Vagina (tissue), 2 donors: Measurements from ENCODE around the gene PALLD. TPM values are rescaled to one million over a fixed set of nuclear protein-coding genes. Genes with fewer than 3 reads are reported as not detected.

ENCODE experiments used
- DNase-seq, 2 donors: peaks; one replicate each; pipeline ENCODE4 v3.0.0-alpha.2; 2017; ENCODE audit errors: extremely low spot score in 2 of 2
- H3K27ac ChIP-seq: fragments of 200-600 bp; sonication (generic); one replicate; pipeline ENCODE4 v1.5.1; 2019
- H3K27me3 ChIP-seq: fragments of 200-600 bp; sonication (generic); one replicate; pipeline ENCODE4 v1.5.1; 2019
- H3K36me3 ChIP-seq, 2 donors: fragments of 200-600 bp; sonication (generic); one replicate each; pipeline ENCODE4 v1.5.1; 2017 to 2019
- H3K4me1 ChIP-seq: fragments of 200-600 bp; sonication (generic); one replicate; pipeline ENCODE4 v1.5.1; 2019
- H3K4me3 ChIP-seq, 2 donors: fragments of 200-600 bp; sonication (generic); 1 replicate in 1 of 2; 2 replicates in 1 of 2; pipeline ENCODE4 v1.5.1; 2016 to 2019
- H3K9me3 ChIP-seq: fragments of 200-600 bp; sonication (generic); one replicate; pipeline ENCODE4 v1.5.1; 2019
- POLR2A ChIP-seq, 2 donors: fragments of 450-650 bp; IDR thresholded peaks; one replicate each; pipeline ENCODE4 v1.6.1; 2017; ENCODE audit warnings: antibody characterized with exemption in 2 of 2, mild to moderate bottlenecking in 2 of 2, moderate library complexity in 2 of 2
- POLR2AphosphoS5 ChIP-seq, 2 donors: sonication (generic); formaldehyde crosslinking; IDR thresholded peaks; one replicate each; pipeline ENCODE4 v1.9.0; 2017; ENCODE audit warnings: antibody characterized with exemption in 2 of 2, mild to moderate bottlenecking in 2 of 2, low read depth in 1 of 2; ENCODE audit not compliant: insufficient read depth in 1 of 2
- intact Hi-C: fragments of 100-400 bp; cut with DNase I; formaldehyde crosslinking; loops from one replicate; pipeline ENCODE4 v1.15.1; 2023
- total RNA-seq: library from RNA; depleted of rRNA; stranded (reverse); fragments of >200 nt; gene quantifications from one replicate; pipeline ENCODE4 v1.2.3, GENCODE V29; 2016
- TF ChIP-seq, protein P1 (sequence below), 3 experiments: fragments of 450-650 bp in 2 of 3; fragments of 200-600 bp in 1 of 3; sonication (generic) in 1 of 3; IDR thresholded peaks; one replicate each; pipeline ENCODE4 v1.5.1; 2017 to 2019; ENCODE audit warnings: antibody characterized with exemption in 3 of 3, mild to moderate bottlenecking in 2 of 3, moderate library complexity in 2 of 3

Gene PALLD
- total RNA-seq, 1 donor from 2014 or later, result 229 TPM

DNA sequence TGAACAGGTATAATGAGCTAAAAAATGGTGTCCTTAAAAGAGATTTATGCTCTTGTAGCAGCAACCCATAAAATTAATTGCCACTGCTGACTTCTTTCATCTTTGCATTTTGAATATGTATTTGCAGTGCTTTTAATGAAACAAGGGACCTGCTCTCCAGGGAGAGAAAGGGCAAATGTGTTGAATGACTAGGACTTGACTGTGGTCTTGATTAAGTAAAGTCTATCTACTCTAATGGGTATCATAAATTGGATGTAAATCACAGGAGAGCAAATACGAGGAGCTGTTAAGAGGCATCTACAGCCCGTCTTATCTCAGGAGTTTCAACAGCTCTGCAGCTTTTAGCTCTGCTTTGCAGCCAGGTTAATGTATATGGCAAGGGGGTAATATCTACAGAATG lies 216.4 kb downstream of the PALLD start:
- H3K27ac ChIP-seq, result no peak overlapping the region
- peaks cover 38% of the 10 kb centered on the region for H3K4me1 ChIP-seq
- no peaks in the 10 kb centered on the region for H3K36me3 ChIP-seq
- H3K9me3 ChIP-seq, result no peaks in the 10 kb centered on the region
- H3K27me3 ChIP-seq, result no peaks in the 10 kb centered on the region
- TF ChIP-seq, protein P1, sequence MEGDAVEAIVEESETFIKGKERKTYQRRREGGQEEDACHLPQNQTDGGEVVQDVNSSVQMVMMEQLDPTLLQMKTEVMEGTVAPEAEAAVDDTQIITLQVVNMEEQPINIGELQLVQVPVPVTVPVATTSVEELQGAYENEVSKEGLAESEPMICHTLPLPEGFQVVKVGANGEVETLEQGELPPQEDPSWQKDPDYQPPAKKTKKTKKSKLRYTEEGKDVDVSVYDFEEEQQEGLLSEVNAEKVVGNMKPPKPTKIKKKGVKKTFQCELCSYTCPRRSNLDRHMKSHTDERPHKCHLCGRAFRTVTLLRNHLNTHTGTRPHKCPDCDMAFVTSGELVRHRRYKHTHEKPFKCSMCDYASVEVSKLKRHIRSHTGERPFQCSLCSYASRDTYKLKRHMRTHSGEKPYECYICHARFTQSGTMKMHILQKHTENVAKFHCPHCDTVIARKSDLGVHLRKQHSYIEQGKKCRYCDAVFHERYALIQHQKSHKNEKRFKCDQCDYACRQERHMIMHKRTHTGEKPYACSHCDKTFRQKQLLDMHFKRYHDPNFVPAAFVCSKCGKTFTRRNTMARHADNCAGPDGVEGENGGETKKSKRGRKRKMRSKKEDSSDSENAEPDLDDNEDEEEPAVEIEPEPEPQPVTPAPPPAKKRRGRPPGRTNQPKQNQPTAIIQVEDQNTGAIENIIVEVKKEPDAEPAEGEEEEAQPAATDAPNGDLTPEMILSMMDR (IDR thresholded peaks at IDR 0.05), result no peak
- no peak for TF ChIP-seq POLR2AphosphoS5 (IDR thresholded peaks at IDR 0.05; ENCODE audit: insufficient read depth in 1 of 2, low read depth in 1 of 2)
- TF ChIP-seq POLR2A (IDR thresholded peaks at IDR 0.05), result no peak
- DNase-seq, result no peak
- H3K4me3 ChIP-seq, result no peak overlapping the region
- intact Hi-C loops, result loop anchor here (5.0 to 10.0 kb wide), 3 partner anchors 122 to 202 kb away; no protein-coding TSS in a partner anchor

DNA sequence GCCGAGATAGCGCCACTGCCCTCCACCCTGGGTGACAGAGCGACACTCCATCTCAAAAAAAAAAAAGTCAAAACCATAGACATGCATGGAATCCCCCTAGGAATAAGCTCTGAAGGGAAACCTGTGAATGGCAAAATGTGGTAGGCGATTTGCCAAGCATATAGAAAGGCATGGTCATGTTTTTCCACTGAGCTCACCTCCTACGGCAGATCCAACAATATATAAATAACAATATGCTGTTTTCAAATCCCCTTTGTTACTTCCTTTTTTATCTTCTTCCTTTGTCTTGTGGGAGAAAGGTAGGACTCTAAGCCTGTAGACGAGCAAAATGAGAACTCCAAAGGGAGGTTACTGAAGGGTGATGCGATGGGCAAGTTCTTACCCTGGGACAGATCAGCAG lies 219.0 kb downstream of the PALLD start:
- Histone ChIP-seq H3K4me3 (no peak overlapping the region), H3K36me3 (no peaks in the 10 kb centered on the region), H3K4me1 (peaks cover 35% of the 10 kb centered on the region), H3K9me3 (no peaks in the 10 kb centered on the region), H3K27me3 (no peaks in the 10 kb centered on the region), H3K27ac (peak overlapping the region; percentile 58)
- TF ChIP-seq POLR2A (IDR thresholded peaks at IDR 0.05) (no peak), POLR2AphosphoS5 (IDR thresholded peaks at IDR 0.05; ENCODE audit: insufficient read depth in 1 of 2, low read depth in 1 of 2) (no peak)
- TF ChIP-seq, protein P1 (IDR thresholded peaks at IDR 0.05), result no peak
- no peak for DNase-seq
- intact Hi-C loops, result loop anchor here (10.0 kb wide), 2 partner anchors 119 to 199 kb away; no protein-coding TSS in a partner anchor

DNA sequence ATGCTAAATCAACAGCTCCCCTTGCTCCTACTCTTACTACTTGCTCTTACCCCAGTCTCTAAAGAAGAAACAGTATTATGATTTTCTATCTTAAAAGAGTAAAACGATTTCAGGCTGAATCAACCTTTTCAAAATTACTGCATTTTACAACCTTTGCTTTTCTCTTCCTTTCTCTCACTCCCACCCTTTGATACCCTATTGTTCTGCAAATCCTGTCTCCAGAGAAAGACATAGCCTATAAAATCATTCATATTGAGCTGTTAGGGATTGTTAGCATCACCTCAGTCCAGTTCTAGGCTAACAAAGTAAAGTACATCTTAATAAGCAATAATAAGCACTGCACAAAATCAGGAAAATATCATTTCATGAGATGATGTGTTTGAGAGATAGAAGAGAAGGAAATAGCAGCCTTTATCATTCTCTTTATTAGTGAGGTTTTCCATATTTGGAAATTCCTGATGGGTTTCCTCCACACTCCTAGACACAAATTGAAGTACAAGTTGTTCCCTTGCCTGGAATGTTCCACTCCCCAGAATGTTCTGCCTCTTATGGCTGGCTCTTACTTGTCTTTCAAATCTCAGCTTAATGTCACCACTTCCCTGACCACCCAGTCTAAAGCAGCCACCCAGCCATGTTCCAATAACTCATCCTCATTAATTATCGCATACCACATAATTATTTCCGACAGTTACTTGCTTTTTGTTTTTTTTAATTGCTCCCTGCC lies 219.7 kb downstream of the PALLD start:
- Histone ChIP-seq H3K4me1 (peaks cover 29% of the 10 kb centered on the region), H3K4me3 (no peak overlapping the region), H3K9me3 (no peaks in the 10 kb centered on the region), H3K36me3 (no peaks in the 10 kb centered on the region), H3K27me3 (no peaks in the 10 kb centered on the region), H3K27ac (peak overlapping the region; percentile 58)
- no peak for DNase-seq
- TF ChIP-seq POLR2AphosphoS5 (IDR thresholded peaks at IDR 0.05; ENCODE audit: insufficient read depth in 1 of 2, low read depth in 1 of 2), result peak; percentile 13 to 81
- TF ChIP-seq POLR2A (IDR thresholded peaks at IDR 0.05), result no peak
- intact Hi-C loops, result loop anchor here (10.0 kb wide), 2 partner anchors 118 to 198 kb away; no protein-coding TSS in a partner anchor

DNA sequence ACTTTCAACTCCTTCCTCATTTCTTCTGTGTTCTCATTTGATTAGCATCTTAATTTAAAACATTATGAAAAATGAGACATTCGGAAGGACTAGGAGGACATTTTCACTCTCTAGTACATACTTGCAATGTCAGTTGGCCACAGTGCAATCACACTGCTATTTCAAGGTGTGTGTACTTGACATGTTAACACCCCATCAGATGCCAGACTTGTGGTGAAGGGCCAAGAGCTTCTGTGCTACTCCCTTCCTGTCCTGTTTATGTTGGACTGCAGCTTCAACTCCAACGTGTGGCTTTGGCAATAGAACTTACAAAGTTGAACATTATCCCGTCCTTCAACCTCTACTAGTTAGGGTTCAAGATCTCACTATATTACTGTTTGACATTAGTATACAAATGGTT lies 221.0 kb downstream of the PALLD start:
- peaks cover 28% of the 10 kb centered on the region for H3K4me1 ChIP-seq
- TF ChIP-seq POLR2AphosphoS5 (IDR thresholded peaks at IDR 0.05; ENCODE audit: insufficient read depth in 1 of 2, low read depth in 1 of 2), result peak in 1 of 2 donors; percentile 6
- no peak for TF ChIP-seq POLR2A (IDR thresholded peaks at IDR 0.05)
- H3K9me3 ChIP-seq, result no peaks in the 10 kb centered on the region
- H3K27me3 ChIP-seq, result no peaks in the 10 kb centered on the region
- no peak overlapping the region for H3K4me3 ChIP-seq
- DNase-seq, result no peak
- H3K27ac ChIP-seq, result peak overlapping the region; percentile 48
- intact Hi-C loops, result loop anchor here (10.0 kb wide), 2 partner anchors 117 to 197 kb away; no protein-coding TSS in a partner anchor
- H3K36me3 ChIP-seq, result no peaks in the 10 kb centered on the region

DNA sequence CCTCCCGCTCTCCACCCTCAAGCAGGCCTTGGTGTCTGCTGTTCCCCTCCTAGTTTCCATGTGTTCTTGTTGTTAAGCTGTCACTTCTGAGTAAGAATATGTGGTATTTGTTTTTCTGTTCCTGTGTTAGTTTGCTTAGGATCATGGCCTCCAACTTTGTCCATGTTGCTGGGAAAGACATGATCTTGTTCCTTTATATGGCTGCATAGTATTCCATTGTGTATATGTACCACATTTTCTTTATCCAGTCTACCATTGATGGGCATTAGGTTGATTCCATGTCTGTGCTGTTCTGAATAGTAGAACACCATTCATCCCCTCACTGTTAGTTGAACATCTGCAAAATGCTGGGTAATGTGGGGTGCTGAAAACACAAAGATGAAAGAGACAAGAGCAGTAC lies 222.9 kb downstream of the PALLD start:
- Histone ChIP-seq H3K27me3 (no peaks in the 10 kb centered on the region), H3K36me3 (no peaks in the 10 kb centered on the region), H3K4me1 (peaks cover 29% of the 10 kb centered on the region), H3K9me3 (no peaks in the 10 kb centered on the region), H3K27ac (no peak overlapping the region), H3K4me3 (no peak overlapping the region)
- TF ChIP-seq POLR2AphosphoS5 (IDR thresholded peaks at IDR 0.05; ENCODE audit: insufficient read depth in 1 of 2, low read depth in 1 of 2) (no peak), POLR2A (IDR thresholded peaks at IDR 0.05) (no peak)
- TF ChIP-seq, protein P1 (IDR thresholded peaks at IDR 0.05), result no peak
- no peak for DNase-seq
- intact Hi-C loops, result loop anchor here (10.0 kb wide), 2 partner anchors 115 to 195 kb away; no protein-coding TSS in a partner anchor

DNA sequence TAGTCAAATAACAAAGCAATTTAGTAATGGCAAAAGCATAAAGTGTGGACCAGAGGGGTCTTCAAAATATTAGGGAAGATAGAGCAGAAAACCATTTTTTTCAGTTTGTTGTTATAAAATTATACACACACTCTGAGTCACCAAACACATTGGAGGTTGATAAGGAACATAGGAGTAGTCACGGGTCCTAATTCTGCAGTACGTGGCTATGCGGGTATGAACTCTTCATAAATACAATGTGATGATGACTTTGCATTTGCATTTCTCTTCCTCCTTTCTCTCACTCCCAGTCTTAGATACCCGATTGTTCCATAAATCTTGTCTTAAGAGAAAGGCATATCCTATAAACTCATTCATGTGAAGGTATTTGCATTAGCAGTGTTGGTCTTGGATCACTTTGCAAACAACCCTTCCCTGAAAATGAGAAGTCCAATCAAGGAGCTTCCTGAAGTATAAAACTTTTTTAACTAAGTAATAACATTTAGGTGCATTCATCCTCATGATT lies 223.6 kb downstream of the PALLD start:
- Histone ChIP-seq H3K27ac (no peak overlapping the region), H3K4me3 (no peak overlapping the region), H3K27me3 (no peaks in the 10 kb centered on the region), H3K36me3 (no peaks in the 10 kb centered on the region), H3K9me3 (no peaks in the 10 kb centered on the region), H3K4me1 (peaks cover 29% of the 10 kb centered on the region)
- TF ChIP-seq POLR2A (IDR thresholded peaks at IDR 0.05) (no peak), POLR2AphosphoS5 (IDR thresholded peaks at IDR 0.05; ENCODE audit: insufficient read depth in 1 of 2, low read depth in 1 of 2) (no peak)
- TF ChIP-seq, protein P1 (IDR thresholded peaks at IDR 0.05), result no peak
- no peak for DNase-seq
- intact Hi-C loops, result no loop called here
